Spleen (tissue), 11 donors: Measurements from ENCODE around the gene DNAJB6. TPM values are rescaled to one million over a fixed set of nuclear protein-coding genes. Genes with fewer than 3 reads are reported as not detected.
A peak's percentile ranks its signal among the peaks of the same experiment; 100 is the strongest.

Experiments
- DNase-seq: peaks from one replicate; pipeline ENCODE4 v3.0.0-alpha.2; 2020
- H3K27ac ChIP-seq, 8 donors: fragments of 200-600 bp; sonication (generic) in 7 of 8; 1 replicate in 4 of 8; 2 replicates in 4 of 8; pipeline versions ENCODE4 v1.5.0 to v1.8.0; 2016 to 2021; ENCODE audit warnings: inconsistent platforms in 4 of 8, mild to moderate bottlenecking in 4 of 8, moderate library complexity in 1 of 8
- H3K27me3 ChIP-seq, 7 donors: fragments of 200-600 bp; sonication (generic) in 6 of 7; replicated peaks in 1 of 7; 1 replicate in 4 of 7; 2 replicates in 3 of 7; pipeline versions ENCODE4 v1.5.0 to v1.8.0; 2016 to 2021; ENCODE audit warnings: inconsistent platforms in 3 of 7, mild to moderate bottlenecking in 1 of 7
- H3K36me3 ChIP-seq, 6 donors: fragments of 200-600 bp; sonication (generic) in 5 of 6; 1 replicate in 4 of 6; 2 replicates in 2 of 6; pipeline versions ENCODE4 v1.5.0 to v1.8.0; 2016 to 2021; ENCODE audit warnings: inconsistent platforms in 2 of 6
- H3K4me1 ChIP-seq, 6 donors: fragments of 200-600 bp; sonication (generic) in 5 of 6; 1 replicate in 3 of 6; 2 replicates in 3 of 6; pipeline versions ENCODE4 v1.5.0 to v1.8.0; 2016 to 2021; ENCODE audit warnings: inconsistent platforms in 3 of 6
- H3K4me3 ChIP-seq, 8 donors: fragments of 200-600 bp; sonication (generic) in 7 of 8; 1 replicate in 4 of 8; 2 replicates in 4 of 8; pipeline versions ENCODE4 v1.5.0 to v1.8.0; 2016 to 2021; ENCODE audit warnings: inconsistent platforms in 4 of 8, mild to moderate bottlenecking in 4 of 8, moderate library complexity in 2 of 8
- H3K9me3 ChIP-seq, 8 donors: fragments of 200-600 bp; sonication (generic) in 7 of 8; 1 replicate in 4 of 8; 2 replicates in 4 of 8; pipeline versions ENCODE4 v1.5.0 to v1.8.0; 2016 to 2021; ENCODE audit warnings: inconsistent platforms in 4 of 8
- CTCF ChIP-seq, 11 experiments: fragments of 200-600 bp in 7 of 11; fragments of 450-650 bp in 4 of 11; sonication (generic) in 4 of 11; IDR thresholded peaks in 8 of 11; conservative IDR thresholded peaks in 3 of 11; 1 replicate in 7 of 11; 2 replicates in 4 of 11; pipeline versions ENCODE4 v1.4.0 to v1.8.0; 2016 to 2021; ENCODE audit warnings: antibody characterized with exemption in 11 of 11, inconsistent platforms in 4 of 11, mild to moderate bottlenecking in 1 of 11
- POLR2A ChIP-seq, 3 donors: fragments of 450-650 bp; IDR thresholded peaks; one replicate each; pipeline ENCODE4 v1.5.1; 2017; ENCODE audit warnings: antibody characterized with exemption in 3 of 3, mild to moderate bottlenecking in 1 of 3
- POLR2AphosphoS5 ChIP-seq, 3 donors: sonication (generic); formaldehyde crosslinking; IDR thresholded peaks; one replicate each; pipeline ENCODE4 v1.5.1; 2017; ENCODE audit warnings: antibody characterized with exemption in 3 of 3
- WGBS, 5 donors: extraction: QIAGEN DNeasy Blood & Tissue Kit in 3 of 5; methylation state at CpG; one replicate each; pipeline versions ENCODE4 v1.1.5 to v1.1.7; 2013 to 2018; 5-methylcytosine and 5-hydroxymethylcytosine counted together
- intact Hi-C: fragments of 100-400 bp; cut with DNase I; formaldehyde crosslinking; loops from one replicate; pipeline ENCODE4 v1.15.0; 2023; ENCODE audit warnings: low total_unique reads
- polyA plus RNA-seq, 3 donors: library from polyadenylated mRNA; stranded (reverse); fragments of 200-250 nt; gene quantifications; one replicate each; pipeline ENCODE4 v1.2.1, GENCODE V29; 2013
- total RNA-seq, 7 donors: library from RNA; depleted of rRNA in 3 of 7; stranded (reverse); fragments of >200 nt in 3 of 7; fragmentation: NEBNext Ultra II Directional in 4 of 7; extraction: Animal tissue kit (Norgen Biotek cat#: 25700) in 4 of 7; gene quantifications; one replicate each; pipeline versions ENCODE4 v1.1.0 to v1.2.1, GENCODE V29; 2016 to 2021
- donor health status: healthy with polysubstance abuse.
- donor health status: DM: no; HTN: no; CAD: no; lungs with moderate emphysema.
- donor health status: DM: no; HTN: no; CAD: no.
- donor health status: Bipolar disorder and iron deficiency.
- donor health status: healthy.
- donor health status: DM: no; HTN: no; CAD: no.
- donor health status: DM: yes; HTN: yes; CAD: no.

The DNAJB6 gene
- total and polyA plus RNA-seq, 10 donors = 37.7 to 115 (median 92.0) TPM

GRCh38 chr7:157355784-157356511 lies 19.1 kb downstream of the DNAJB6 start:
- peaks cover 25 to 82% (median 70%) of the 10 kb centered on the region in 6 donors for H3K4me1 ChIP-seq
- H3K27me3 ChIP-seq = no peaks in the 10 kb centered on the region
- DNase-seq = no peak
- intact Hi-C loops = no loop called here
- H3K4me3 ChIP-seq = no peak overlapping the region
- peak overlapping the region in 3 of 8 donors; percentile 5 to 30 (median 9) for H3K27ac ChIP-seq
- 67 to 77% (median 69%) methylated on average over 15 of the region's 15 CpGs for WGBS, 5 donors
- H3K9me3 ChIP-seq = no peaks in the 10 kb centered on the region
- peaks cover 0 to 48% (median 26%) of the 10 kb centered on the region in 6 donors for H3K36me3 ChIP-seq
- peak in 1 of 3 donors; percentile 26 for TF ChIP-seq POLR2AphosphoS5 (IDR thresholded peaks at IDR 0.05)
- no peak for TF ChIP-seq POLR2A (IDR thresholded peaks at IDR 0.05)

GRCh38 chr7:157357129-157358040 lies 20.6 kb downstream of the DNAJB6 start:
- H3K27me3 ChIP-seq = no peaks in the 10 kb centered on the region
- intact Hi-C loops = no loop called here
- H3K36me3 ChIP-seq = peaks cover 0 to 62% (median 40%) of the 10 kb centered on the region in 6 donors
- peak overlapping the region in 1 of 8 donors; percentile 27 for H3K4me3 ChIP-seq
- no peak for DNase-seq
- H3K9me3 ChIP-seq = no peaks in the 10 kb centered on the region
- H3K27ac ChIP-seq = peak overlapping the region in 5 of 8 donors; percentile 15 to 63 (median 38)
- WGBS, 5 donors = 62 to 82% (median 72%) methylated on average over 15 to 22 of the region's 24 CpGs
- peaks cover 19 to 72% (median 57%) of the 10 kb centered on the region in 6 donors for H3K4me1 ChIP-seq
- TF ChIP-seq POLR2AphosphoS5 (IDR thresholded peaks at IDR 0.05) (no peak), CTCF (IDR thresholded peaks at IDR 0.05 in 8 of 11, conservative IDR thresholded peaks at IDR 0.05 in 3 of 11) (no peak)

DNA sequence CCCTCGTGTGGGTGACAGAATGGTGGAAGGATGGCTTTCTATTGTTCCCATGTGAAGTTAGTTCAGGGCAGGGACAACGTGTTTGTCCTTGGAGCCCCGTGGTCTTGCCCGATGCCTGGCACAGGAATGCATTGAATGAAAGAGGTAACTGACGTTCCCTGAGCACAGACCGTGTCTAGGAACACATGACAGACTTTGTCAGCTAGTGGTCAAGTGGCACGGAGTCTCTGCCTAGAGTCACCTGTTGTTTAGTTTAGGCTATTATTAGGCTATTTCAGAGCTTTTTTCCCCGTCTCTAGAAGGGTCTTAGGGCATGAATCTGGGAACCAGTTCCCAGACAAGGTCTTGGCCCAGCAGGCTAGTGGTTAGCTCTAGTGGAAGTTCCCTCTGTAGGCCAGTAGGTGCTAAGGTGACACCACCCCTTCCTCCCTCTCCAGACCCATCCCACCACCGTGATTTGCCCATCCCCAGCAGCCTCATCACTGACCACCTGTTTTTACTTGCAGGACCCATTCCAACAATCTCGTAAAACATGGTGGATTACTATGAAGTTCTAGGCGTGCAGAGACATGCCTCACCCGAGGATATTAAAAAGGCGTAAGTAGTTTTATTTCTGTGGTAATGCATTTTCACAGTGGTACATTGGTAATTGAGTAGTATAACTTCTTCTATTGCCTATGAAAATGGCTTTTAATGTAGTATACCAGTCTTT lies 21.4 kb downstream of the DNAJB6 start:
- H3K4me3 ChIP-seq = no peak overlapping the region
- no peaks in the 10 kb centered on the region for H3K27me3 ChIP-seq
- H3K9me3 ChIP-seq = no peaks in the 10 kb centered on the region
- DNase-seq = no peak
- intact Hi-C loops = no loop called here
- TF ChIP-seq CTCF (IDR thresholded peaks at IDR 0.05 in 8 of 11, conservative IDR thresholded peaks at IDR 0.05 in 3 of 11) (no peak), POLR2AphosphoS5 (IDR thresholded peaks at IDR 0.05) (no peak), POLR2A (IDR thresholded peaks at IDR 0.05) (no peak)
- peak overlapping the region in 4 of 8 donors; percentile 15 to 63 (median 42) for H3K27ac ChIP-seq
- WGBS, 5 donors = 84 to 90% (median 86%) methylated on average over 13 of the region's 13 CpGs
- peaks cover 0 to 70% (median 48%) of the 10 kb centered on the region in 6 donors for H3K36me3 ChIP-seq
- peaks cover 11 to 72% (median 50%) of the 10 kb centered on the region in 6 donors for H3K4me1 ChIP-seq

GRCh38 chr7:157358753-157359096 lies 21.9 kb downstream of the DNAJB6 start:
- peaks cover 0 to 75% (median 53%) of the 10 kb centered on the region in 6 donors for H3K36me3 ChIP-seq
- intact Hi-C loops = no loop called here
- no peak for DNase-seq
- H3K27ac ChIP-seq = no peak overlapping the region
- no peaks in the 10 kb centered on the region for H3K9me3 ChIP-seq
- TF ChIP-seq CTCF (IDR thresholded peaks at IDR 0.05 in 8 of 11, conservative IDR thresholded peaks at IDR 0.05 in 3 of 11) = no peak
- no peak for TF ChIP-seq POLR2A (IDR thresholded peaks at IDR 0.05)
- no peak overlapping the region for H3K4me3 ChIP-seq
- H3K27me3 ChIP-seq = no peaks in the 10 kb centered on the region
- WGBS, 5 donors = 69 to 97% (median 74%) methylated on average over 4 of the region's 4 CpGs
- peaks cover 11 to 72% (median 47%) of the 10 kb centered on the region in 6 donors for H3K4me1 ChIP-seq
